Thymus (tissue), 11 donors: Measurements from ENCODE around the gene CDK16. TPM values are rescaled to one million over a fixed set of nuclear protein-coding genes. Genes with fewer than 3 reads are reported as not detected.
"Not testable (repeated sequence)": the region's sequence is repeated elsewhere in the genome, so short reads cannot be mapped to it uniquely, and the experiment has no call there.

ENCODE experiments used
- DNase-seq, 9 donors: peaks; one replicate each; pipeline ENCODE4 v3.0.0-alpha.2; 2013; ENCODE audit warnings: low spot score in 9 of 9, low read depth in 6 of 9, missing footprints in 1 of 9
- H3K27ac ChIP-seq, 2 donors: one replicate each; pipeline ENCODE4 v1.5.1; 2013; ENCODE audit warnings: control low read depth in 1 of 2, low read depth in 1 of 2, low read length in 1 of 2, mild to moderate bottlenecking in 1 of 2, moderate library complexity in 1 of 2
- H3K27me3 ChIP-seq, 2 donors: one replicate each; pipeline ENCODE4 v1.5.1; 2013; ENCODE audit warnings: low read length in 1 of 2; ENCODE audit not compliant: control insufficient read depth in 2 of 2, insufficient read depth in 1 of 2
- H3K36me3 ChIP-seq, 2 donors: one replicate each; pipeline ENCODE4 v1.5.1; 2013; ENCODE audit warnings: low read length in 1 of 2, mild to moderate bottlenecking in 1 of 2, moderate library complexity in 1 of 2; ENCODE audit not compliant: control insufficient read depth in 2 of 2, insufficient read depth in 2 of 2
- H3K4me1 ChIP-seq, 2 donors: one replicate each; pipeline ENCODE4 v1.5.1; 2013; ENCODE audit warnings: low read length in 2 of 2; ENCODE audit not compliant: control insufficient read depth in 2 of 2, insufficient read depth in 2 of 2
- H3K4me3 ChIP-seq, 2 donors: one replicate each; pipeline ENCODE4 v1.5.1; 2013; ENCODE audit warnings: low read length in 2 of 2, control low read depth in 1 of 2, mild to moderate bottlenecking in 1 of 2
- H3K9me3 ChIP-seq, 2 donors: one replicate each; pipeline ENCODE4 v1.5.1; 2013; ENCODE audit warnings: low read length in 1 of 2, mild to moderate bottlenecking in 1 of 2; ENCODE audit not compliant: control insufficient read depth in 2 of 2, insufficient read depth in 1 of 2
- WGBS: extraction: QIAGEN DNeasy Blood & Tissue Kit; methylation state at CpG from one replicate; pipeline ENCODE4 v1.1.7; 2013; 5-methylcytosine and 5-hydroxymethylcytosine counted together
- polyA plus RNA-seq: library from polyadenylated mRNA; stranded (reverse); fragments of 200-250 nt; gene quantifications from one replicate; pipeline ENCODE4 v1.2.3, GENCODE V29; 2013
- total RNA-seq: library from RNA; stranded (reverse); fragments of 120-200 nt; gene quantifications from one replicate; pipeline ENCODE4 v1.2.4, GENCODE V29; 2013
- donor health status: healthy.

CDK16 gene
- total and polyA plus RNA-seq, 2 donors = 28.8 to 41.9 TPM

DNA sequence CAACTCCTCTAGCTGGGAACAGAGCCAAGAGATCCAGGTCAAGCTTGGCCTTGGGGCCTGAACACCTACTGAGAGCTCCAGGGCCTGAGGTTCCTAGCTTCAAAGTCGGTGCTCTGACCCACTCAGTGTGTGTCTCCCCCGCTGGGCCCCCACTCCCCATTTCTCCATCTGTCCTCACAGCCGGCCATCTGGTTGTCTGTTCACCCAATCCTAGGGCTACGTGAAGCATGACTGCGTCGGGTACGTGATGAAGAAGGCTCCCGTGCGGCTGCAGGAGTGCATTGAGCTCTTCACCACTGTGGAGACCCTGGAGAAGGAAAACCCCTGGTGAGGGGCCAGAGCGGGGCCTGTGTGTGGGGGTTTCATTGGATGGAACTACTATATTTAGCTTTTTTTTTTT is 26.7 kb downstream of the CDK16 start:
- no peak overlapping the region for H3K27ac ChIP-seq
- no peaks in the 10 kb centered on the region for H3K9me3 ChIP-seq
- peaks cover 0 to 2% of the 10 kb centered on the region in 2 donors for H3K27me3 ChIP-seq
- H3K36me3 ChIP-seq = peaks cover 69 to 72% of the 10 kb centered on the region in 2 donors
- DNase-seq = no peak
- 96% methylated on average over 10 of the region's 10 CpGs for WGBS
- no peaks in the 10 kb centered on the region for H3K4me1 ChIP-seq
- no peak overlapping the region for H3K4me3 ChIP-seq

DNA sequence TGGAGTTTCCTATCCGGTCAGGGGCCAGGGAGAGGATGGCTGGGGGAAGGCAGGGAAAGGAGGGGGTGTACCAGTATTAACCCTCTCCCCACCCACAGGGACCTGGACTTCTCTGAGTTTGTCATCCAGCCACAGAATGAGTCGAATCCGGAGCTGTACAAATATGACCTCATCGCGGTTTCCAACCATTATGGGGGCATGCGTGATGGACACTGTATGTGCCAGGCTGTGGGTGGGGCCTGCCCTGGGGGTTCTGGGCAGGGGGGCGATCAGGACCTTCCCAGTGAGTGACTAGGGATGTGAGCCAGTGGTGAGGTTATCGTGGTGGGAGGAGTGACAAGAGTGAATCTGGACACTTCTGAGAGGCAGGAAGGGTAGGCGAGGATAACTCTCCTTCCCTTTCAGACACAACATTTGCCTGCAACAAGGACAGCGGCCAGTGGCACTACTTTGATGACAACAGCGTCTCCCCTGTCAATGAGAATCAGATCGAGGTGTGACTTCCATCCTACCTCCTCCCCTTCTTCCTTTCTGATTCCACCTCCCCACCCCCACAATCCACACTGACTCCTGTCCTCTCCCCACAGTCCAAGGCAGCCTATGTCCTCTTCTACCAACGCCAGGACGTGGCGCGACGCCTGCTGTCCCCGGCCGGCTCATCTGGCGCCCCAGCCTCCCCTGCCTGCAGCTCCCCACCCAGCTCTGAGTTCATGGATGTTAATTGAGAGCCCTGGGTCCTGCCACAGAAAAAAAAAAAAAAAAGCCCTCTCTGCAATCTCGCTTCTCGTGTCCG is 28.9 kb downstream of the CDK16 start:
- Histone ChIP-seq H3K27ac (no peak overlapping the region), H3K4me3 (no peak overlapping the region), H3K27me3 (peaks cover 0 to 2% of the 10 kb centered on the region in 2 donors), H3K4me1 (no peaks in the 10 kb centered on the region), H3K9me3 (no peaks in the 10 kb centered on the region), H3K36me3 (peaks cover 47 to 51% of the 10 kb centered on the region in 2 donors)
- WGBS = 96% methylated on average over 23 of the region's 23 CpGs
- DNase-seq = no peak

DNA sequence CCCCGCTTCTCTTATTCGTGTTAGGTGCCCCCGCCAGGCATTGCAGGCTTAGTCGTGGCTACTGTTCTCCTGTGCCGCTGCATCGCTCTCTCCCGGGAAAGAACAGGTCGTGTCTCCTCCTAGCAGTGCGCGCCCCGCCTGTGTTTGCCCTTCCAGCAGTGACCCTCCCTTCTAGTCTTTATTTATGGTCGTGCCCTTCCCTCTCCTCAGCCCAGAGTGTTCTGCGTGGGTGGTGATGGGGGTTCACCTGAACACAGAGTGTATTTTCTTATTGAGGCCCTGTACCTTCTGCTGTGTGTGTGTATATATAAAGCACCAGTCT is 29.5 kb downstream of the CDK16 start:
- Histone ChIP-seq H3K4me1 (no peaks in the 10 kb centered on the region), H3K27me3 (peaks cover 0 to 2% of the 10 kb centered on the region in 2 donors), H3K36me3 (peaks cover 44 to 47% of the 10 kb centered on the region in 2 donors), H3K4me3 (no peak overlapping the region), H3K9me3 (no peaks in the 10 kb centered on the region), H3K27ac (no peak overlapping the region)
- WGBS = 97% methylated on average over 13 of the region's 13 CpGs
- DNase-seq = no peak

- Histone ChIP-seq H3K36me3 (peaks cover 39 to 43% of the 10 kb centered on the region in 2 donors), H3K4me1 (no peaks in the 10 kb centered on the region), H3K9me3 (no peaks in the 10 kb centered on the region), H3K27me3 (peaks cover 0 to 2% of the 10 kb centered on the region in 2 donors), H3K27ac (no peak overlapping the region), H3K4me3 (no peak overlapping the region)
- WGBS = 96% methylated on average over 6 of the region's 6 CpGs
- DNase-seq = no peak
These were observed 30.1 kb downstream of the CDK16 start for GRCh38 chrX:47248576-47248975.

DNA sequence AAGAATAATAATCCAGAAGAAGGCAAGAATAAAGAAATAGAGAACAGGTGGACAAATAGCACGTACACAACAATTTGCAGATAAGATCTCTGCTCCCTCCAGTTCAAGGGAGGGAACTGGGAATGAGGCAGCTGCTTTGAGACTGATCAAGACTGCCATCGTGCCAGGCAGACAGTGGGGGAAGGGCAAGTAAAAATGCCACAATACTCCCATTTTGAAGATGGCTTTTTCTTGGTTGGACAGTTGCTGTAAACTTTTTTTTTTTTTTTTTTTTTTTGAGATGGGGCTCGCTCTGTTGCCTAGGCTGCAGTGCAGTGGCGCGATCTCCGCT is 31.5 kb downstream of the CDK16 start:
- peaks cover 29 to 30% of the 10 kb centered on the region in 2 donors for H3K36me3 ChIP-seq
- 96% methylated on average over 6 of the region's 6 CpGs for WGBS

DNA sequence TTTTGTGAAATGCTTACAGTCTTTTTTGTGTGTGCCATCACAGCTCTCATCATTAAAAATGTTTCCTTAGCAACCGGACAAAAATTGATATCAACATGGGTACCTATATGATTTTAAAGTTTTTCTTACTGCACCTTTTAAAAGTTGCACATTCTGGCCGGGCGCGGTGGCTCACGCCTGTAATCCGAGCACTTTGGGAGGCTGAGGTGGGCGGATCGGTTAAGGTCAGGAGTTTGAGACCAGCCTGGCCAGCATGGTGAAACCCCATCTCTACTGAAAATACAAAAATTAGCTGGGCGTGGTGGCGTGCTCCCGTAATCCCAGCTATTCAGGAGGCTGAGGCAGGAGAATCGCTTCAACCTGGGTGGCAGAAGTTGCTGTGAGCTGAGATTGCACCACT is 39.1 kb downstream of the CDK16 start:
- not testable (repeated sequence) for DNase-seq, H3K4me1 ChIP-seq, H3K27me3 ChIP-seq, H3K27ac ChIP-seq, H3K9me3 ChIP-seq, H3K4me3 ChIP-seq, H3K36me3 ChIP-seq
- WGBS = 96% methylated on average over 12 of the region's 12 CpGs

More for the DNA sequence above, 31.5 kb downstream of the CDK16 start:
- no peaks in the 10 kb centered on the region for H3K9me3 ChIP-seq
- no peaks in the 10 kb centered on the region for H3K4me1 ChIP-seq
- no peaks in the 10 kb centered on the region for H3K27me3 ChIP-seq
- no peak overlapping the region for H3K27ac ChIP-seq
- DNase-seq = no peak
- no peak overlapping the region for H3K4me3 ChIP-seq

GRCh38 chrX:47264483-47265173 is 46.1 kb downstream of the CDK16 start:
- no peaks in the 10 kb centered on the region for H3K27me3 ChIP-seq
- no peak for DNase-seq
- no peak overlapping the region for H3K4me3 ChIP-seq
- no peaks in the 10 kb centered on the region for H3K9me3 ChIP-seq
- H3K4me1 ChIP-seq = no peaks in the 10 kb centered on the region
- 92% methylated on average over 7 of the region's 7 CpGs for WGBS
- H3K36me3 ChIP-seq = no peaks in the 10 kb centered on the region
- H3K27ac ChIP-seq = no peak overlapping the region

DNA sequence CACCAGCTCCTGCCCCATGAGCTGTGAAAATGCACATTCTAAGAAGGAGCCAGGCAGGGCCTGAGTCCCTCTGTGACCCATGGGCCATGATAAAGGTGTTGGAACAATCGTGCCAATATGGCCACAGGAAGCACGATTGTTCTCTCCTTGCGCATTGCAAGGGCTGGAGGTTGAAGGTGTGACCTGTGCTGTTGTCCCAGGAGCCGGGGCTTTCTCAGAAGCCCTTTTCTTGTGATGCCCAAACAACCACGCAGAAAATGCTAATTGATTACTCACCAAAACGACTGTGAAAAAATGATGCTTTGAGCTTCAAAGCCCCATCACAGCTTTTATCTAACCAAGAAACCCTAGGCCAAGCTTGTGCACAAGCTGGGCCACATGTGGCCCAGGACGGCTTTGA is 48.2 kb downstream of the CDK16 start:
- DNase-seq = no peak
- no peaks in the 10 kb centered on the region for H3K9me3 ChIP-seq
- H3K4me1 ChIP-seq = no peaks in the 10 kb centered on the region
- H3K27me3 ChIP-seq = no peaks in the 10 kb centered on the region
- no peak overlapping the region for H3K27ac ChIP-seq
- H3K4me3 ChIP-seq = no peak overlapping the region
- 92% methylated on average over 7 of the region's 7 CpGs for WGBS
- H3K36me3 ChIP-seq = no peaks in the 10 kb centered on the region

GRCh38 chrX:47272013-47272408 is 53.5 kb downstream of the CDK16 start:
- H3K9me3 ChIP-seq = no peaks in the 10 kb centered on the region
- WGBS = 83% methylated on average over 2 of the region's 2 CpGs
- DNase-seq = no peak
- no peak overlapping the region for H3K27ac ChIP-seq
- H3K27me3 ChIP-seq = no peaks in the 10 kb centered on the region
- H3K36me3 ChIP-seq = no peaks in the 10 kb centered on the region
- H3K4me1 ChIP-seq = no peaks in the 10 kb centered on the region
- no peak overlapping the region for H3K4me3 ChIP-seq
